Upper lobe of left lung (tissue), 4 donors: ENCODE measurements around the gene TAF8.

ENCODE experiments used
- POLR2A ChIP-seq, 4 donors: fragments of 450-650 bp; IDR thresholded peaks; one replicate each; pipeline ENCODE4 v1.5.1; 2016 to 2017; ENCODE audit warnings: antibody characterized with exemption in 4 of 4, mild to moderate bottlenecking in 2 of 4
- POLR2AphosphoS5 ChIP-seq, 2 donors: sonication (generic); formaldehyde crosslinking; IDR thresholded peaks; one replicate each; pipeline ENCODE4 v1.5.1; 2017; ENCODE audit warnings: antibody characterized with exemption in 2 of 2

GRCh38 chr6:42117843-42118161 is 67.5 kb downstream of the TAF8 start:
- TF ChIP-seq POLR2A (IDR thresholded peaks at IDR 0.05): no peak
- no peak for TF ChIP-seq POLR2AphosphoS5 (IDR thresholded peaks at IDR 0.05)
